OCI-LY7 (cell line): ENCODE results near the gene PNMA6E.

ENCODE experiments used
- EZH2phosphoT487 ChIP-seq: fragments of 200-600 bp; sonication (generic); IDR thresholded peaks from 2 replicates; pipeline ENCODE4 v1.6.1; 2018; ENCODE audit warnings: low read depth, borderline replicate concordance, mild to moderate bottlenecking, mixed run types, antibody characterized with exemption, low read length, moderate library complexity, mixed read lengths
- TF ChIP-seq, protein P1 (sequence below): fragments of 200-600 bp; sonication (generic); conservative IDR thresholded peaks from 2 replicates; pipeline ENCODE4 v1.5.1; 2014; ENCODE audit warnings: mild to moderate bottlenecking, antibody characterized with exemption, low read length, moderate library complexity, mixed read lengths

GRCh38 chrX:153394612-153395011 is 6.5 kb downstream of the PNMA6E start:
- TF ChIP-seq, protein P1, sequence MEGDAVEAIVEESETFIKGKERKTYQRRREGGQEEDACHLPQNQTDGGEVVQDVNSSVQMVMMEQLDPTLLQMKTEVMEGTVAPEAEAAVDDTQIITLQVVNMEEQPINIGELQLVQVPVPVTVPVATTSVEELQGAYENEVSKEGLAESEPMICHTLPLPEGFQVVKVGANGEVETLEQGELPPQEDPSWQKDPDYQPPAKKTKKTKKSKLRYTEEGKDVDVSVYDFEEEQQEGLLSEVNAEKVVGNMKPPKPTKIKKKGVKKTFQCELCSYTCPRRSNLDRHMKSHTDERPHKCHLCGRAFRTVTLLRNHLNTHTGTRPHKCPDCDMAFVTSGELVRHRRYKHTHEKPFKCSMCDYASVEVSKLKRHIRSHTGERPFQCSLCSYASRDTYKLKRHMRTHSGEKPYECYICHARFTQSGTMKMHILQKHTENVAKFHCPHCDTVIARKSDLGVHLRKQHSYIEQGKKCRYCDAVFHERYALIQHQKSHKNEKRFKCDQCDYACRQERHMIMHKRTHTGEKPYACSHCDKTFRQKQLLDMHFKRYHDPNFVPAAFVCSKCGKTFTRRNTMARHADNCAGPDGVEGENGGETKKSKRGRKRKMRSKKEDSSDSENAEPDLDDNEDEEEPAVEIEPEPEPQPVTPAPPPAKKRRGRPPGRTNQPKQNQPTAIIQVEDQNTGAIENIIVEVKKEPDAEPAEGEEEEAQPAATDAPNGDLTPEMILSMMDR = no peak
- TF ChIP-seq EZH2phosphoT487 = no peak
